ENCODE data around the gene TRERF1. TPM values are rescaled to one million over a fixed set of nuclear protein-coding genes. Genes with fewer than 3 reads are reported as not detected.

TRERF1 gene
- total RNA-seq, 1 experiment from 2014 or later, result 22.3 TPM

DNA sequence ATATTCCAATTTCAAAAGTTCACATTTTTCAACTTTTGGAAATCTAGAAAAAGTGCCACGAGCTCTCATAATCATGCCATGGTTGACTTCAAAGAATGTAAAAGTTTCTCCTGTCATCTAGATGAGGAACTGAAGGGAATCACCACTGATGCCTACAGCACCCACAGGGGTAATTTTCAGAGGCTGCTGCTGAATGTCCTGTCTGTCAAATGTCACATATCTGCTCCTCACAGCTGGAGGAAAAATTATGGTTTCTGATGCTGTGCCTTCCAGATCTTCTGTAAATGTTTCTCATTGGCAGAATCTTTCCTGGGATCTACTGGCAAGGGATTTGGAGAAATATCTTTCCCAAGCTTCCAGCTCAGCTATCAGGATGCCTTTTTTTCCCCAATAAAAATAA, 32.5 kb upstream of the TRERF1 start (continued):
- TF ChIP-seq, protein P1, sequence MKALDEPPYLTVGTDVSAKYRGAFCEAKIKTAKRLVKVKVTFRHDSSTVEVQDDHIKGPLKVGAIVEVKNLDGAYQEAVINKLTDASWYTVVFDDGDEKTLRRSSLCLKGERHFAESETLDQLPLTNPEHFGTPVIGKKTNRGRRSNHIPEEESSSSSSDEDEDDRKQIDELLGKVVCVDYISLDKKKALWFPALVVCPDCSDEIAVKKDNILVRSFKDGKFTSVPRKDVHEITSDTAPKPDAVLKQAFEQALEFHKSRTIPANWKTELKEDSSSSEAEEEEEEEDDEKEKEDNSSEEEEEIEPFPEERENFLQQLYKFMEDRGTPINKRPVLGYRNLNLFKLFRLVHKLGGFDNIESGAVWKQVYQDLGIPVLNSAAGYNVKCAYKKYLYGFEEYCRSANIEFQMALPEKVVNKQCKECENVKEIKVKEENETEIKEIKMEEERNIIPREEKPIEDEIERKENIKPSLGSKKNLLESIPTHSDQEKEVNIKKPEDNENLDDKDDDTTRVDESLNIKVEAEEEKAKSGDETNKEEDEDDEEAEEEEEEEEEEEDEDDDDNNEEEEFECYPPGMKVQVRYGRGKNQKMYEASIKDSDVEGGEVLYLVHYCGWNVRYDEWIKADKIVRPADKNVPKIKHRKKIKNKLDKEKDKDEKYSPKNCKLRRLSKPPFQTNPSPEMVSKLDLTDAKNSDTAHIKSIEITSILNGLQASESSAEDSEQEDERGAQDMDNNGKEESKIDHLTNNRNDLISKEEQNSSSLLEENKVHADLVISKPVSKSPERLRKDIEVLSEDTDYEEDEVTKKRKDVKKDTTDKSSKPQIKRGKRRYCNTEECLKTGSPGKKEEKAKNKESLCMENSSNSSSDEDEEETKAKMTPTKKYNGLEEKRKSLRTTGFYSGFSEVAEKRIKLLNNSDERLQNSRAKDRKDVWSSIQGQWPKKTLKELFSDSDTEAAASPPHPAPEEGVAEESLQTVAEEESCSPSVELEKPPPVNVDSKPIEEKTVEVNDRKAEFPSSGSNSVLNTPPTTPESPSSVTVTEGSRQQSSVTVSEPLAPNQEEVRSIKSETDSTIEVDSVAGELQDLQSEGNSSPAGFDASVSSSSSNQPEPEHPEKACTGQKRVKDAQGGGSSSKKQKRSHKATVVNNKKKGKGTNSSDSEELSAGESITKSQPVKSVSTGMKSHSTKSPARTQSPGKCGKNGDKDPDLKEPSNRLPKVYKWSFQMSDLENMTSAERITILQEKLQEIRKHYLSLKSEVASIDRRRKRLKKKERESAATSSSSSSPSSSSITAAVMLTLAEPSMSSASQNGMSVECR (CRISPR knock-in tag; IDR thresholded peaks at IDR 0.05; ENCODE audit: borderline replicate concordance), result no peak
- TF ChIP-seq ZBTB43 (CRISPR knock-in tag; IDR thresholded peaks at IDR 0.05) (no peak), FOXP4 (CRISPR knock-in tag; IDR thresholded peaks at IDR 0.05) (no peak), CREM (CRISPR knock-in tag; IDR thresholded peaks at IDR 0.05) (no peak), ZNF512 (CRISPR knock-in tag; IDR thresholded peaks at IDR 0.05; ENCODE audit: borderline replicate concordance) (no peak), MXD4 (CRISPR knock-in tag; IDR thresholded peaks at IDR 0.05; ENCODE audit: borderline replicate concordance) (no peak), ZNF121 (CRISPR knock-in tag; IDR thresholded peaks at IDR 0.05) (no peak), GTF2I (CRISPR knock-in tag; conservative IDR thresholded peaks at IDR 0.05) (no peak), SMAD3 (CRISPR knock-in tag; IDR thresholded peaks at IDR 0.05; ENCODE audit: borderline replicate concordance) (no peak), ZNF232 (CRISPR knock-in tag; IDR thresholded peaks at IDR 0.05) (no peak), NFE2L1 (CRISPR knock-in tag; IDR thresholded peaks at IDR 0.05) (no peak), TP53 (CRISPR knock-in tag; IDR thresholded peaks at IDR 0.05) (no peak), EMX1 (CRISPR knock-in tag; IDR thresholded peaks at IDR 0.05) (no peak)
- TF ChIP-seq, protein P2, sequence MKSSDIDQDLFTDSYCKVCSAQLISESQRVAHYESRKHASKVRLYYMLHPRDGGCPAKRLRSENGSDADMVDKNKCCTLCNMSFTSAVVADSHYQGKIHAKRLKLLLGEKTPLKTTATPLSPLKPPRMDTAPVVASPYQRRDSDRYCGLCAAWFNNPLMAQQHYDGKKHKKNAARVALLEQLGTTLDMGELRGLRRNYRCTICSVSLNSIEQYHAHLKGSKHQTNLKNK (CRISPR knock-in tag; IDR thresholded peaks at IDR 0.05), result no peak
- TF ChIP-seq, protein P3, sequence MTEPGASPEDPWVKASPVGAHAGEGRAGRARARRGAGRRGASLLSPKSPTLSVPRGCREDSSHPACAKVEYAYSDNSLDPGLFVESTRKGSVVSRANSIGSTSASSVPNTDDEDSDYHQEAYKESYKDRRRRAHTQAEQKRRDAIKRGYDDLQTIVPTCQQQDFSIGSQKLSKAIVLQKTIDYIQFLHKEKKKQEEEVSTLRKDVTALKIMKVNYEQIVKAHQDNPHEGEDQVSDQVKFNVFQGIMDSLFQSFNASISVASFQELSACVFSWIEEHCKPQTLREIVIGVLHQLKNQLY (CRISPR knock-in tag; IDR thresholded peaks at IDR 0.05), result no peak

DNA sequence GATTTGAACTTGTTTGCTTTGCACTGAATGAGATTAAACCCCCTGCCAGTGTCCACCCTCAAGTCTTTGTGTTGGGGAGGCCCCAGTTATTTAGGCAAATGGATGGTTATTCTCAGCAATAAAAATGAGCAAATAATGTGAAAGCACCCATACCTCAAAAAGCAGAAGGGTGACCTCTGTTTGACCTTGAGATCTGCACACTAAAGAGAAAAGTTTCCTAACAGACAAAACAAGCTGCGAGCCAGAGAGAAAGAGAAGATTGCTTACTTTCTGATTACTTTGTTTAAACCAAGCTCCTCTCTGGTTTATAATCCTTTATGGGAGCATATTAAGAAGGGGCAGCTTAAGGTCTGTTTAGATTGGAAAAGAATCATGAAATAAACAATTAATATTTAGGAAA, 30.4 kb upstream of the TRERF1 start:
- ChIA-PET POLR2A (no interaction called here), CTCF (interaction anchor here (1.2 kb wide), 1 partner anchor 62 kb away, joined by 3 read pairs; no protein-coding TSS in a partner anchor)
- H3K27me3 Mint-ChIP-seq (ENCODE audit: low read depth), result peaks cover 4% of the 10 kb centered on the region
- no peak overlapping the region for H3K27ac Mint-ChIP-seq
- H3K9me3 Mint-ChIP-seq, result no peaks in the 10 kb centered on the region
- no peaks in the 10 kb centered on the region for H3K4me1 Mint-ChIP-seq
- H3K4me3 Mint-ChIP-seq, result no peak overlapping the region
- ATAC-seq, result no peak
- no peak for DNase-seq (ENCODE audit: low spot score)
- no peaks in the 10 kb centered on the region for H3K36me3 Mint-ChIP-seq
- TF ChIP-seq SMAD4 (CRISPR knock-in tag; IDR thresholded peaks at IDR 0.05) (no peak), ZNF416 (CRISPR knock-in tag; IDR thresholded peaks at IDR 0.05) (no peak), ATF3 (CRISPR knock-in tag; conservative IDR thresholded peaks at IDR 0.05) (no peak), ZNF232 (CRISPR knock-in tag; IDR thresholded peaks at IDR 0.05) (no peak), OVOL2 (CRISPR knock-in tag; IDR thresholded peaks at IDR 0.05; ENCODE audit: borderline replicate concordance) (no peak), TP53 (CRISPR knock-in tag; IDR thresholded peaks at IDR 0.05) (no peak), CDX4 (CRISPR knock-in tag; IDR thresholded peaks at IDR 0.05; ENCODE audit: borderline replicate concordance) (no peak), SOX15 (CRISPR knock-in tag; IDR thresholded peaks at IDR 0.05) (no peak), KAT7 (CRISPR knock-in tag; IDR thresholded peaks at IDR 0.05; ENCODE audit: borderline replicate concordance) (no peak)
- TF ChIP-seq, protein P4, sequence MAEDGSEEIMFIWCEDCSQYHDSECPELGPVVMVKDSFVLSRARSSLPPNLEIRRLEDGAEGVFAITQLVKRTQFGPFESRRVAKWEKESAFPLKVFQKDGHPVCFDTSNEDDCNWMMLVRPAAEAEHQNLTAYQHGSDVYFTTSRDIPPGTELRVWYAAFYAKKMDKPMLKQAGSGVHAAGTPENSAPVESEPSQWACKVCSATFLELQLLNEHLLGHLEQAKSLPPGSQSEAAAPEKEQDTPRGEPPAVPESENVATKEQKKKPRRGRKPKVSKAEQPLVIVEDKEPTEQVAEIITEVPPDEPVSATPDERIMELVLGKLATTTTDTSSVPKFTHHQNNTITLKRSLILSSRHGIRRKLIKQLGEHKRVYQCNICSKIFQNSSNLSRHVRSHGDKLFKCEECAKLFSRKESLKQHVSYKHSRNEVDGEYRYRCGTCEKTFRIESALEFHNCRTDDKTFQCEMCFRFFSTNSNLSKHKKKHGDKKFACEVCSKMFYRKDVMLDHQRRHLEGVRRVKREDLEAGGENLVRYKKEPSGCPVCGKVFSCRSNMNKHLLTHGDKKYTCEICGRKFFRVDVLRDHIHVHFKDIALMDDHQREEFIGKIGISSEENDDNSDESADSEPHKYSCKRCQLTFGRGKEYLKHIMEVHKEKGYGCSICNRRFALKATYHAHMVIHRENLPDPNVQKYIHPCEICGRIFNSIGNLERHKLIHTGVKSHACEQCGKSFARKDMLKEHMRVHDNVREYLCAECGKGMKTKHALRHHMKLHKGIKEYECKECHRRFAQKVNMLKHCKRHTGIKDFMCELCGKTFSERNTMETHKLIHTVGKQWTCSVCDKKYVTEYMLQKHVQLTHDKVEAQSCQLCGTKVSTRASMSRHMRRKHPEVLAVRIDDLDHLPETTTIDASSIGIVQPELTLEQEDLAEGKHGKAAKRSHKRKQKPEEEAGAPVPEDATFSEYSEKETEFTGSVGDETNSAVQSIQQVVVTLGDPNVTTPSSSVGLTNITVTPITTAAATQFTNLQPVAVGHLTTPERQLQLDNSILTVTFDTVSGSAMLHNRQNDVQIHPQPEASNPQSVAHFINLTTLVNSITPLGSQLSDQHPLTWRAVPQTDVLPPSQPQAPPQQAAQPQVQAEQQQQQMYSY (CRISPR knock-in tag; IDR thresholded peaks at IDR 0.05), result no peak

All from WTC11 (cell line).